HG02852 (cell line): ENCODE data around the gene HOXA2.

Experiments used
- ATAC-seq: cut with Tn5 transposase; IDR thresholded peaks from one replicate; pipeline ENCODE4 v1.9.1; 2021; ENCODE audit warnings: mild to moderate bottlenecking, moderate library complexity; ENCODE audit not compliant: unreplicated experiment

Gene HOXA2

DNA sequence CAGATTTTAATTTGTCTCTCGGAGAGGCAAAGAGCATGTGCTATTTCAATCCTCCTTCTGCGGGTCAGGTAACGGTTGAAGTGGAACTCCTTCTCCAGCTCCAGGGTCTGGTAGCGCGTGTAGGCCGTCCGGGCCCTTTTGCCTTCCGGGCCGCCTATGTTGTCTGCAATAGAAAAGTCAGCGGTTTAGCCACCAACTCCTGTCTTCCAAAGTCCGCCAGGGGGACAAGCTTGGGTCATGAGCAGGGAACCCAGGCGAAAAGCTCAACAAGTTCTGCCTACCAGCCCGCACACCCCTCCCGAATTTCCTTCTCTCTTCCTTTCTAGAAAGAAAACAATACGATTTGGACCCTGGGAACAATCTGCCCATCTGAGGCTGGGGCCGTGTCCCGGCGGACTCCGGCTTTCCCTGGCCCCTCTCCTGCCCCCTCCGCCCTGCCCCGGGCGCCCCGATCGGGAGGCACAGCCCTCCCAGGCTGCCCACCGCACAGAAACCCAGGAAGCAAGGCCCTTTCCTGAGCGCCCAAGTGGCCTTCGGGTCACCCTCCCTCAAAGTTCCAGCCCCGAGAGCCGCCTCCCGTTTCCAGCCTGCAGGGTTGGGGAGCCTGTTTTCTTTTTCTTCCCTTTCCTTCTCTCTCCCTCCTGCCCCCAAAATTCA lies 39.6 kb upstream of the HOXA2 start:
- ATAC-seq: no peak

DNA sequence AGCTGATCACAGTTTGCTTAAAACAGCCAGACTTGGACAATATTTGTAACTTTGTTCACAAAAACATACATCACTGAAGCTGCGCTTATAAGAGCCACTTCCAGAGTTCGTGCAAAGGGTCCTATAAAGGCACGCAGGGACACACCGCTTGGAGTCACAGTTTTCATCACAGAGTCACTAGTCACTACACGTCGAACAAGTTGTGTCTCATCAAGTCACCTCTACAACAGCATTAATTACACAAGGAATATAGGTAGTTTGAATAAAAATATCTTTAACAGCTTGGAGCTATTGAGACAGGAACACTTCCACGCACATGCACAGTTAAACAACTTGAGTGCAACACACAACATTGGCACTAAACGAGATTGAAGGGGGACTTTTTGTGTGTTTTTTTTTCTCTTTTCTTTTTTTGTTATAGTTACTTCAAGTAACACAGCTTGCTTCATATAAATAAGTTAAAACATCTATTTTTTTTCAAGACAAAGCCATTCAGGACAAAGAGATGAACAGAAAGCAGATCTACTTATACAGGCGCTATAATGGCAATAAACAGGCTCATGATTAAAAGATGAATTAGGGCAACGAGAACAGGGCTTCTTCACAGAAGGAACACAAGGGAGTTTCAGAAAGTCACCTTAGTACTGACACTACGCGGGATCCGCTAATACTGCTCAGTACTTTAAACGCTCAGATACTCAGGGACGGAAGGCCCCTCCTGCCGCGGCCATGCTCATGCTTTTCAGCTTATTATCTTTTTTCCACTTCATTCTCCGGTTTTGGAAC lies 38.8 kb upstream of the HOXA2 start:
- no peak for ATAC-seq

DNA sequence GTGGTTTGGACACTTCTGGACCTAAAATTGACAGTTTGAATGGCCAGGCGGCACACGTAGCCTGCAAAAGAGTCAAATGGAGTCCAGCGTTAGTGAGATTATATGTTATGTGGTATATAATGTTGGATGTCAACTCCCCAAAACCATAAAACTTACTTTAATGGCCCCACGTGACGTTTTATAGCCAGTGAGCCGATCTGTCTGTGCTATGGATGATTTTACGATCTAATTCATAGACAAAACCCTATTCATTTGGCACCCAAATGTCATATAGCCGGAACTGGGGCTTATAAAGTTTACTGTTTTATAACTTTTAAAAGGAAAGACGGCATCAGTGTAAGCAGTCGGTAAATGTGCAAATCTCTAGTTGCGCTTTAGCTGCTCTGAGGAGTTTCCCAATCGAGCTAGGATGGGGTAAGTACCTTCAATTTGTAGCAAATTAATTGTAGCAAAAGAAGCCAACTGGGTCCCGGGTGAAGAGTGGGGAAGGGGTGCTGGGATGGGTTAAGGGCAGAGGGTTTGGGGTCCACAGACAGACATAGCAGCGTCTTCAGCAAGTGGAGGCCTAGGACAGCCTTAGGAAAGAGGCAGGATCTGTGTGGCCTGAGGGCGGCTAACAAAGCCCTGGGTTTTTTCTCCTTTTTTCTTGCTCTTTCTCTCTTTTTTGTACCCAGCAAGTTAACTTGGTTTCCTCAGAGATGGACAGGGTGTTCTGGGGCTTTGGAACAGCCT lies 37.8 kb upstream of the HOXA2 start:
- ATAC-seq: no peak

DNA sequence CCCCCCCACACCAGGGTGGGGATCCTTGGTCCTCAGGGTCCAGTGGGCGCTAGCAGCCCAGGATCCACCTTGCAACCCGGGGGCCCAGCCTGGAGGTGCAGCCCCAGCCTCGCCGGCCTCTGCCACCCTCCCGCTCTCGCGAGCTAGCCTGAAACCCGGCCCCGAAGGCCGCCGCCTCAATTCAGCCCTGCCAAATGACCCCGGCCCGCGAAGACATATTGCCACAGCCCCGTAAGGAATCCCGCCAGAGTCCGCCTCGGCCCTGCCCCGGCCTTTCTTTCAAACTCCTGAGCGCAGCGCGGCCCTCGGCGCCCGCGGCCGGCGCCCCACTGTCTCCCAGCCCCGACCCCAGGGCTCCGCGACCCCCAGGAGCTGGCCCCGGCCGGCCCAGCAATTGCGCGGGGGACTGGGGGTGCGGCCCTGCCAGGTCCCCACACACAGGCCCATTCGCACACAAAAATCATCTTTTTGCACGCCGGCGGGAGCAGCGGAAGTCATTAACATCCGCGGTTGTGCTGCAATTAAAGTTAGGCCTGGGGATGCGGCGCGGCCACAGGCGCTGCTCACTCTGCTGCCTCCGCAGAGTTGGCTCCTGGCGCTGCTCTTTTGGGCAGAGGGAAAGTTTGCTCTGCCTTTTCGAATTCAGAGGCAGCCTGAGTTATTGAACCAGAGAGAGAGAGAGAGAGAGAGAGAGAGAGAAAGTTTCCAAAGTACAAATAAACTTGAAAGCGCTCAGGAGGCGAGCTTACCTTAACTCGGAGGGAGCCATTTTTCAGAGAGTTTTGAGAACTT lies 37.0 kb upstream of the HOXA2 start:
- ATAC-seq: no peak

DNA sequence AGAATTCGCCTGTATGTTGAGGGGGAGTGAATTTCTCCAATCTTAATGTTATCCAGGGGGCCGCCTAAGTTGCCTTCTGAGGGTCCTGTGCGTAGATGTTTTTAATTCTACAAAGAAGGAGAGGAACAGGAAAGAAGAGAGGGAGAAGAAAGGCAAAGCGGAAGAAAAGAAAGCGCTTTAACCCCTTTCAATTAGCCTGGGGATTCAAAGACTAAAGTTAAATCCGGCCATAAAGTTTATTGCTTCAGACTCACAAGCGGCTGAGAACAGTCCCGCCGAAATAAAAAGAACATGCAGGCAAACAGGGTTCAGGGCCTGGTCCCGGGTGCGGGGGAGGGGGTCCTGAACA lies 36.5 kb upstream of the HOXA2 start:
- ATAC-seq: no peak

DNA sequence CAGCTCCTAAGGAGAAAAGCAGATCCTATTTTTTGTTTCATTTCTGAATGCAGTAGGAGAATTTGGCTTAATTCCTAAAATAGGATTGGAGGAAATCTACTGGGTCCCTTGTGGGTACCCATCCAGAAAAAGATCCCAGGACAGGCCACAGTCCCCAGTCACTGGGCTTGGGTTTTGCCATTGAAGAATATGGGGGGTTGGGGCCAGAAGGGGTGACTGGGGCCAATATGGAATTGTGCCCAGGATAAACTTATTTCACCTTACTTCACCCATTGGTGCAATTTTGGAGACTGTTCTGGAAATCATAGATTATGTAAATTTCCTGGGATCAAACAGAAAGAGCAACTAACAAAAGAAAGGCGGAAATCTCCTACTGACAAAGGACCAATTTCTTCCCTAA lies 36.0 kb upstream of the HOXA2 start:
- ATAC-seq: no peak

DNA sequence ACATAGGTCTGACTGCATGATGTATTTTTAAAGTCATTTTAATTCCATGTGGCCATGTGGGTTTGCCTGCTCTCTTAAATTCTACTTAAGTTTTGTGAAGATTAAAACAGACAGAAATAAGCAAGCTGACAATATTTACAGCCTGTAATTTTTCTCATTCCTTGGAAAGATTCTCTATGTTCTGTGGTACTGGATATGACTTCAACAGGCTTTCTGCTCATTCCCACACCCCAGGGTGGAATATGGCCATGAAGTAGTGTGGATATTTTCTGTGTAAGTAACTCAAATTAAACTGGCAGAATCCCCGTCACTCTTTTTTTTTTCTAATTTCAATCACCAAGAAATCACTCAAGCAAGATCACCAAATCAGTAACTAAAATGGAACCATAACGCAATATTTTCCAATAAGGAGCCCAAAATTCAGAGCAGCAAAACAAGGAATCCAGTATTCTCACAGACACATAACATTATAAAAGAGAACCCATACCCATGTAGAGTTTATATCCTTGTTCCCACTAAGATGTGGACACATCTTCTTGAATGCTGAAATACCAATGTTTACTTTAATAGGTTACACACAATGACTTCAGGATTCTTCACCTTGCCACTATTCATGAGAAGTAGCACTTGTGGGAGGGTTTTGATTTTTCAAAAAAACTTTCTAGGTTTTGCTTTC lies 35.3 kb upstream of the HOXA2 start:
- ATAC-seq: no peak

DNA sequence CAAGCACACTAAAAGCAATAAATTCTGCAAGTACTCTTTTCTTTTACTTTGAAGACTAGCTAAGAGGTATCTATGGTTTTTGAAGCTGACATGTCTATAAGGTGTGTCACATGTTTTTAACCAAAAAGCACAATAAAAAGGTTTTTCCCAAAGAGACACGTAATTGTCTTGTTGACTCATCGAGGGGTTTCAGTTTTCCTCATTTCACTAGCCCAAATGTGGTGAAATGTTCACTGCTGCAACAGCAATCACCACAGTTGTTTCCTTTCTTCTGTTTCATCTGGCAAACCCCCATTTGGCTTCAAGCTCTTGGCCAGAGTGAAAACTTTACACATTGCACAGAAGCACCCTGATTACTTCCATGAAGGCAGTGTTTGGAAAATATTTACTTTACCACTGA lies 31.9 kb upstream of the HOXA2 start:
- peak; percentile 51 for ATAC-seq

DNA sequence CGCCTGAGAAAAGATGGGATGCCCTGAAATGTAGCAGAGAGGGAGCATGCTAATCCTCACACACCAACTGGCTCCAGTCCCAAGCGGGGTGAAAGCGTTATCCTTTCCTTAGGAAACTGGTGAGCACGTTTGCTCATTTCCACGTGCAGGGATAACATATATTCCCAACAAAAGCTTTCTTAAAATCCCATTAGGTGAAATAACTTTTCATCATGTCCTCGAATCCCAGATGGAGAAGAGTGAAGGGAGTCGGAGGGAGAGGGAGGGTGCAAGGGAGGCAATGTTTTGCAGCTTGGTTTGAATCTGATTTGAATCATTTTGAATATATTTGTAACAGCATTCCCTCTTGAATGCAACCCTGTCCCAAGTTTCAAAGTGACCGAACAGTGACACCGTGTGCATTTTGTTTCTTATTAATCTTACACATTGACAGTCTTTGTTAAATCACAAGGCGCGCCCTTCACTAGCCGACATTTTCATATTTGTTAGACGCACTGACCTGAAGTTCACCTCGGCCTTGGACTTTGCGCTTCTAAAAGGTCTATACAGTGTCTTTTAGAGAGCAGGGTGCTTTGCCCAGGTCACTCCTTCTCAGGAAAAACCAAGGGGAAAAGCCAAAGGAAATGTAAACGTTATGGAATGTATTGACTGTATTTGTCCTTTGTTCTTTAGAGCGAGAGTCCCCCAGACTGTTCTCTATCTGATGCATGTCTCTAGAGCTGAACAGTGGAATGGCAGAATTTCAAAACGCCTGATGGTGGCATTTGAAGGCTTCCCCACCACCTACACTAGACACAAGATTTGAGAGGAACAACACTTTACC lies 31.1 kb upstream of the HOXA2 start:
- no peak for ATAC-seq

DNA sequence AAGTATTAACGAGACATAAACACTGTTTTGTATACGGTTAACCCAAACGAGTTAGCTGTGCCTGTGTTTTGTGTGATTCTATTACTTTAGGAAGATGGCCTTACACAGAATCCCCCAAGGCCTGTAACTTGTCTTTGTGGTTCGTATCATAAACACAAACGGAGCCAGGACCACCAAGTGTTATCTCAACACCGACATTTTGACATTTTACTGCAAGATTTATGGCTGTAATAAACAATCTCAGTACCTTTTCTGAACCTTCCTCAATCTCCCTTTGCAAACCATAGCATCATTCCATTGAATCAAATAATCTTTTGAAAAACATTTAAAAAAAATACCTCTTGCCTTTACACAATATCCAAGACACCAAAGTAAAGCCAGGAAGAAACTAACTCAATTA lies 30.5 kb upstream of the HOXA2 start:
- ATAC-seq: no peak

DNA sequence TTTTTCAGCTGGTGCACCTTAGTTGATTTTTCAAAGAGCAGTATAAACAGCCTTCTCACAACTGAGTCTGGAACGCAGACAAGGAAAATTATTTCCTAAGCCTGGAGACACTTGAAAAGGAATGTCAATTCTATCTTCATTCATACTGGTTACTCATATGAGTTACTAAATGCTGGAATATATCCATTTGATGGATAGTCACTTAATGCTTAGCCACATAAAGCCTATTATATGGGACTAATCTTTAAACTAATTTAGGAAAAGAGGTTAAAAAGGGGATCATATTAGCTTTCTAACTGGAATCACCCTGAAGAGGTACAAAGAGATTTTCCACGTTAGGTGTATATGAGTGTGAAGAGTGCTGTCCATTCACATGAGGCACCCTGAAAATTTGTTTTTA lies 29.7 kb upstream of the HOXA2 start:
- no peak for ATAC-seq

DNA sequence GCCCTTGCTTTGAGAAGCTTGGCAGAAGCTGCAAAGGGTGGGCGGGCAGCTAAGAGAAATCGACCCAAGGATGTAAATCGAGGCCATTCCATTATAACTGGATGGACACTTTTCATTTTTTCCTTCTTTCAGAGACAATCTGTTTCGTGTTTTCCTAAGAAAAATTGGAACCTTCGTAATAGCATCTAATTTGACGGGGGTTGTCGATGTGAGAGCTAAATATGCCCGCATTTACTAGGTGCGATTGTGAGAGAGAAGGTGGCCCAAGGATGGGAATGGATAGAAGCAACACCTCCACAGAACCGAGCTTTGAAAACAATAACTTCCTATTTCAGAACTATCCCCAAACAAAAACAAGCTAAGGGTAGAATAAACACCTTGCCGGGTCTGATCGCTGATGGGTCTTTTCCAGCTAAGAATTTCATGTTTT lies 28.9 kb upstream of the HOXA2 start:
- no peak for ATAC-seq

DNA sequence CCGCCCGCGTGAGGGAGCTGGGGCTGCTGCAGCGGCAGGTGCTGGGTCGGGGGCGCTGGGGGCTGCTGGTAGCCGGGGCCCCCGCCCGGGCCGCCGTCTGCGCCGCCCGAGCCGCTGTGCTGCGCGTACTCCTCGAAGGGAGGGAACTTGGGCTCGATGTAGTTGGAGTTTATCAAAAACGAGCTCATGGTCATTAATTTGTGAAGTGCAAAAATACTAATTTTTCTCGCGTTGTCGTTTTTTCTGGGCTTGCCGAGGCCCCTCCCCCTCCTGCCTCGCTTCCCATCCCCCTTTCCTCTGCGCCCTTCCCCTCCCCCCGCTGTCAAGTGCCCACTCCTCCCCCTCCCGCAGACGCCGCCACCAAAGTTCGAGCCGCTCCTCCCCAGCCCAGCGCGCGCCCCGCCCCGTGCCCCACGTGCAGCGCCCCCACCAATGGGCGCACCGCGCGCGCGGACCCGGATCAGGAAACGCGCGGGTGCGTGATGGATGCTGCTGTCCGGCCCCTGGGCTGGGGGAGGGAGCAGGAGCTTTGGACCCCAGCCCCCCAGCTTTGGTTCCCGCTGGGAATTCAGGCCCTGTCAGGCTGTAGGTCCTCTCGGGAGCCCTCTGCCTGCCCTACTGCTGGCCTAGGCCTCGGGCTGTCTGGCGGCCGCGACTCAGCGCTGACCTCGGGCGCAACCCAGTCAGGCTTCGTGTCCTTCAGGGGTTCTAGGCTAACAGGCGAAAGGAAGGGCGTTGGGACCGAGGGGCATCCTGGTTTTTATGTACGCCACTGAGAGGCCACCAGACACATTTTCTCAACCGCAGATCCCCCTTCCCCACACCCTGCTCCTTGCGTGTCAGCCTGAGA lies 28.3 kb upstream of the HOXA2 start, which contains the start of gene HOXA4:
TSS of gene HOXA4 (minus strand) at position 218 of the 850 bp plus-strand sequence. CDS start at position 194, 24 bp downstream.
- ATAC-seq: no peak

DNA sequence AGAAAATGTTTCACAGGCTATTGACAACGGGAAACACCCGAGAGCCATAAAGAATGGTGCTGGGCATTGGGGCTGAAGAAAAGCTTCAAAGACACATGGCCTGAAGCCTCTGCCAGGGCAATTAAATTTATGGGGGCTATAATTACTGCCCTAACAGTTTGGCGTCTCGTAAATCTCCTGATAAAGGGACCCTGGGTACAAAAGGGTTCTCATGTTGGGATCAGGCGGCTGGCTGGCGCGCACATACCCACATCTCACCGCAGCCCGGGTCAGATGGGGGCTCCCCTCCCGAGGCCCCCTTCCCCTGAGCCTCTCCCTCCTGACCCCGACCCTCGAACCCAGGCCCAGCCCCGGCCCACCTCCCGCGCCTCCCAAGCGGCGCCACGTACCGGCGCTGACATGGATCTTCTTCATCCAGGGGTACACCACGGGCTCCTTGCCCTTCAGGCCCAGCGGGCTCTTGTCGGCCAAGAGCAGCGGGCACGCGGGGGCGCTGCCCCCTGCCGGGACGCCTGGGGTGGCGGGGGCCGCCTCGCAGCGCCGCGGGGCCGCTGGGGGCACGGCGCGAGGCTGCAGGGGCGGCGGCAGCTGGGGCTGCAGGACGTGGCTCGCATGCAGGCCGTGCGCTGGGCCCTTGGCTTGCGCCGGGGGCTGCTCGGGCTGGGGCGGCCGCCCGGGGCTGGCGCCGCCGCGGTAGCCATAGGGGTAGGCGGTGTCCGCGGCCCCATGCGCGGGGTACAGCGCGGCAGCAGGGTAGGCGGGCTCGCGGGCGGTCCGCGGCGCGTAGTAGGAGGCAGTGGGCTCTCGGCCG lies 27.5 kb upstream of the HOXA2 start:
- no peak for ATAC-seq

DNA sequence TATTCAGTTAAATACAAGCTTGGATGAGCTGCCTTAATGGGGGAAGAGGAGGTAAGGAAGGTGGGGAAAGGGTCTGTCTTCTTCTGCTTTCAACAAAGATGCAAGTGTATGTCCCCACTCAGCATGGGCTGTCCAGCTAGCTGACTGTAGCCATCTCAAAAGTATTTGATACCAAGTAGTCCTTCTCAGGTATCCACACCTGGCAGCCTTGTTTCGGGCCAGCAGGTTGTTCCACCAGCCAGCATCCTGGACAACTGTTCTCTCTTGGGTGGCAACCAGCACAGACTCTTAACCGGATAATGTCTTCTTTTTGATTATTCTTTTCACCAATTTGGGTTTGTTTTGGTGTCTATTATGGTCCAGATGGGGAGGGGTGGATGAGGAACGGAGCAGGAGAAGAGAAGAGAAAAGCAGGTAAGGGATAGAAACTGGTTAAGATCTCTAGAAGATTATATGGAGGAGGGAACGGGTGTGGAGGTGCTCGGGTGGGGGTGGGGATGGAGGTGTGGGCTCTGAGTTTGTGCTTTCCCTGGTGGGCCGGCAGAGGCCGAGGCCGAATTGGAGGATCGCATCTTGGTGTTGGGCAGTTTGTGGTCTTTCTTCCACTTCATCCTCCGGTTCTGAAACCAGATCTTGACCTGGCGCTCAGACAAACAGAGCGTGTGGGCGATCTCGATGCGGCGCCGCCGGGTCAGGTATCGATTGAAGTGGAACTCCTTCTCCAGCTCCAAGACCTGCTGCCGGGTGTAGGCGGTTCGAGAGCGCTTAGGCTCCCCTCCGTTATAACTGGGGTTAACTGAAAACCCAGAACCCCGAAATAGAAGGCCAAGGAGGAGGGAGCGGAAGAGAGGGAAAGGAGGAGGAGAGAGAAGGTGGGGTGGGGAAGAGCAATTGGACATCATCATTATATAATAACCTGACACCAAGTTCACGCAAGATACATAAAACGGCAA lies 26.6 kb upstream of the HOXA2 start:
- no peak for ATAC-seq

DNA sequence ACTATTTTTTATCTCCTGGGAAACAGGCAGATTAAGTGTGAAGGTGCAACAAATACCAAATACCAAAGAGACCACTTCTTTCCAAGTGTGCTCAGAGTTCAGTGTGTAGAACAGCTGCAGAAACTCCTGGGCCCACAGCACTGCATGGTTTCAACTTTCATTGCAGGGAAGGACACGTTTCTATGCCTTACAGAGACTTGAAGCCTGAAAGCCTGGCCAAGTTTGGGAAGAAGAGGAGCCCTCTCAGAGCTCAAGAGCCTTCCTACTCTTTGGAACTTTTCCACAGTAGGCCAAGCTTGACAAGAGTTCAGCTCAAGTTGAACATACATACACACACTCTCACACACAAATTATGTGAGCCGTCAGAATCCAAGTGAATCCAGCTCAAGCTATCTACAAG lies 25.6 kb upstream of the HOXA2 start:
- ATAC-seq: no peak
